Esophagus muscularis mucosa (tissue), 4 donors: ENCODE measurements around the gene PIP5K1B. TPM values are rescaled to one million over a fixed set of nuclear protein-coding genes. Genes with fewer than 3 reads are reported as not detected.

ENCODE experiments used
- DNase-seq: peaks from one replicate; pipeline ENCODE4 v3.0.0-alpha.2; 2017; ENCODE audit errors: extremely low spot score
- H3K27ac ChIP-seq, 4 donors: fragments of 200-600 bp; sonication (generic); replicated peaks in 1 of 4; 1 replicate in 3 of 4; 2 replicates in 1 of 4; pipeline ENCODE4 v1.5.1; 2016 to 2019; ENCODE audit warnings: mild to moderate bottlenecking in 1 of 4
- H3K27me3 ChIP-seq, 4 donors: fragments of 200-600 bp; sonication (generic); one replicate each; pipeline versions ENCODE4 v1.5.1 to v1.6.0; 2016 to 2019
- H3K36me3 ChIP-seq, 4 donors: fragments of 200-600 bp; sonication (generic); one replicate each; pipeline ENCODE4 v1.5.1; 2016 to 2019
- H3K4me1 ChIP-seq, 4 donors: fragments of 200-600 bp; sonication (generic); one replicate each; pipeline ENCODE4 v1.5.1; 2016 to 2019
- H3K4me3 ChIP-seq, 4 donors: fragments of 200-600 bp; sonication (generic); 1 replicate in 2 of 4; 2 replicates in 2 of 4; pipeline ENCODE4 v1.5.1; 2016 to 2019; ENCODE audit warnings: mild to moderate bottlenecking in 4 of 4, moderate library complexity in 1 of 4
- H3K9me3 ChIP-seq, 4 donors: fragments of 200-600 bp; sonication (generic); 1 replicate in 3 of 4; 2 replicates in 1 of 4; pipeline ENCODE4 v1.5.1; 2016 to 2019
- EP300 ChIP-seq: sonication (generic); formaldehyde crosslinking; IDR thresholded peaks from one replicate; pipeline ENCODE4 v1.6.1; 2017; ENCODE audit warnings: antibody characterized with exemption
- POLR2A ChIP-seq: fragments of 450-650 bp; IDR thresholded peaks from one replicate; pipeline ENCODE4 v1.6.1; 2017; ENCODE audit warnings: antibody characterized with exemption, moderate library complexity, mild to moderate bottlenecking, low read depth
- POLR2AphosphoS5 ChIP-seq, 2 donors: sonication (generic); formaldehyde crosslinking; IDR thresholded peaks; one replicate each; pipeline ENCODE4 v1.6.1; 2017; ENCODE audit warnings: antibody characterized with exemption in 2 of 2
- WGBS: methylation state at CpG from one replicate; pipeline ENCODE4 v1.1.5; 2018; 5-methylcytosine and 5-hydroxymethylcytosine counted together
- intact Hi-C: fragments of 100-400 bp; cut with DNase I; formaldehyde crosslinking; loops from one replicate; pipeline ENCODE4 v1.15.1; 2023
- total RNA-seq, 4 donors: library from RNA; depleted of rRNA; stranded (reverse); fragments of >200 nt; gene quantifications; one replicate each; pipeline versions ENCODE4 v1.1.0 to v1.2.1, GENCODE V29; 2016
- TF ChIP-seq, protein P1 (sequence below), 3 experiments: fragments of 200-600 bp in 2 of 3; fragments of 450-650 bp in 1 of 3; sonication (generic) in 2 of 3; IDR thresholded peaks; one replicate each; pipeline ENCODE4 v1.5.1; 2017 to 2019; ENCODE audit warnings: antibody characterized with exemption in 3 of 3, mild to moderate bottlenecking in 2 of 3, moderate library complexity in 1 of 3

The PIP5K1B gene
- total RNA-seq, 4 donors from 2014 or later: 0.42 to 1.7 (median 1.2) TPM

DNA sequence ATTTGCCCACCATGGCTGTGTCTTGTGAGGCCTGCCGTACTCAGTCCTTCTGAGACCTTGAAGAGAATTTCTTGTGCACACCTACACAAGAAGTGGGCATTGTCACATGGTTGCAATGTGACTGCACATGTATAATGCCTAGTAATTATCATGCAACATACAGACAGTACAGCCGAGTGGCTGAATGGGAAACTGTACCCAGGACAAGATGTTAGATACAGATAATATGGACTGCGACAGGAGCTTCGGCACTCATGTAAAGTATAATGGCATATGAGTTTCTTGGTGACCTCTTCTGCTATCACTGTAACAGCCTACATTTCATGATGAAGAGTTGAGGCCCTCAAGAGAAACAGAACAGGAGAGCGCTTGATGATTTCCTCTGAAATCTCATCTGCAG, 313.7 kb downstream of the PIP5K1B start:
- Histone ChIP-seq H3K36me3 (no peaks in the 10 kb centered on the region), H3K27ac (no peak overlapping the region), H3K4me1 (peaks cover 5 to 15% (median 11%) of the 10 kb centered on the region in 4 donors), H3K27me3 (no peaks in the 10 kb centered on the region), H3K9me3 (no peaks in the 10 kb centered on the region), H3K4me3 (no peak overlapping the region)
- intact Hi-C loops: no loop called here
- 80% methylated on average over 5 of the region's 5 CpGs for WGBS
- DNase-seq: no peak
- no peak for TF ChIP-seq EP300
- no peak for TF ChIP-seq POLR2A
- TF ChIP-seq, protein P1, sequence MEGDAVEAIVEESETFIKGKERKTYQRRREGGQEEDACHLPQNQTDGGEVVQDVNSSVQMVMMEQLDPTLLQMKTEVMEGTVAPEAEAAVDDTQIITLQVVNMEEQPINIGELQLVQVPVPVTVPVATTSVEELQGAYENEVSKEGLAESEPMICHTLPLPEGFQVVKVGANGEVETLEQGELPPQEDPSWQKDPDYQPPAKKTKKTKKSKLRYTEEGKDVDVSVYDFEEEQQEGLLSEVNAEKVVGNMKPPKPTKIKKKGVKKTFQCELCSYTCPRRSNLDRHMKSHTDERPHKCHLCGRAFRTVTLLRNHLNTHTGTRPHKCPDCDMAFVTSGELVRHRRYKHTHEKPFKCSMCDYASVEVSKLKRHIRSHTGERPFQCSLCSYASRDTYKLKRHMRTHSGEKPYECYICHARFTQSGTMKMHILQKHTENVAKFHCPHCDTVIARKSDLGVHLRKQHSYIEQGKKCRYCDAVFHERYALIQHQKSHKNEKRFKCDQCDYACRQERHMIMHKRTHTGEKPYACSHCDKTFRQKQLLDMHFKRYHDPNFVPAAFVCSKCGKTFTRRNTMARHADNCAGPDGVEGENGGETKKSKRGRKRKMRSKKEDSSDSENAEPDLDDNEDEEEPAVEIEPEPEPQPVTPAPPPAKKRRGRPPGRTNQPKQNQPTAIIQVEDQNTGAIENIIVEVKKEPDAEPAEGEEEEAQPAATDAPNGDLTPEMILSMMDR (IDR thresholded peaks at IDR 0.05): no peak
- TF ChIP-seq POLR2AphosphoS5 (IDR thresholded peaks at IDR 0.05): no peak

DNA sequence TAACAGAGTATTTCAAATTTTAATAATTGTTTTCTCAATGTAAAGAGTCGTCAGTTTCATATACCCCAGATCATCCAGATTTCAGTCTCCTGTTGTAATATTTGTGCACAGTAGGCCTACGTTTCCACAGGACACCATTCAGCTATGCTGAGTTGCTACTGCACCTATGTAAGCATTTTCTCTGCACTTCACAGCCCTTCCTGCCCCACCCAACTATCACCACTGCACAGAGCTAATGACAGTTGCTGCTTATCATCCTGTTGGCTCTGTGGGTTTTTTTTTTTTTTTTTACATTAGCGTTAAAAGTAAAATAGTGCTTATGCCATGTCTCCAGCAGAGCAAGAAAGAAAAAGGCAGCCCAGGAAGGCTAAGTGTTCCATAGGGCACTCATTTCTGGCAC, 314.8 kb downstream of the PIP5K1B start:
- DNase-seq: no peak
- Histone ChIP-seq H3K9me3 (no peaks in the 10 kb centered on the region), H3K4me3 (no peak overlapping the region), H3K36me3 (no peaks in the 10 kb centered on the region), H3K27ac (no peak overlapping the region), H3K4me1 (peaks cover 5 to 15% (median 11%) of the 10 kb centered on the region in 4 donors), H3K27me3 (no peaks in the 10 kb centered on the region)
- intact Hi-C loops: no loop called here
- TF ChIP-seq POLR2AphosphoS5 (IDR thresholded peaks at IDR 0.05) (no peak), POLR2A (no peak), EP300 (no peak)
- TF ChIP-seq, protein P1 (IDR thresholded peaks at IDR 0.05): no peak
- WGBS: 41% methylated on average over 3 of the region's 3 CpGs

DNA sequence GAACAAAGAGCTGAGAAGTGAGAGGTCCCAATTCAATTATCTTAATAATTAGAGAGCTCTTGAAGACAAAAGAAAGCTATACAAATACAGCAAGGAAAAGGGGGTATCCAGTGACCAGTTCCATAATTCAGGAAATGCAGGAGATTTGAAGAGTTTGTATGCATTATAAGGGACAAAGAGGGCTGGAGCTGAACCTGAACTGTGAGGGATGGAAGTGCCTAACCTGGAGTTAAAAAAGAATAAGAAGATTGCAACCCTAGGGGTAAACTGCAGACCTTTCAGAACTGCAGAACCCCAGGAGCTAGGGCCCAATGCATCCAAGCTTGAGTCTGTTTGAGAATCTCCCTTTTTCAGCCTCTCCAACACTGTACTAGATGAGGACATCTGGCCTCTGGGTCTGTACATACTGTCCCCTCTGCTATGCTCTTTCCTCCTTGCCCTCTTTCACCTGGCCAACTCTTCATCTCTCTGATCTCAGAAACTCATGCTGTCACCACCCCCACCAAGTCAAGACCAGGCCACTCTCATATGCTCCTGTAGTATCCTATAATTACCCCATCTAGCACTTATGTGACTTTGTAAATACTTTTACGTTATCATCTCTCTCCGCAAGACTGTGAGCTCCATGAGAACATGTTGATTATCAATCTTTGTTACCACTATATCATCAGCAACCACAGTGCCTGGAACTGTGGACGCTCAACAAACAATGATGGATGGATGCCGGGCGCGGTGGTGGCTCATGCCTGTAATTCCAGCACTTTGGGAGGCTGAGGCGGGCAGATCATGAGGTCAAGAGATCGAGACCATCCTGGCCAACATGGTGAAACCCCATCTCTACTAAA, 315.5 kb downstream of the PIP5K1B start:
- H3K4me1 ChIP-seq: peaks cover 5 to 15% (median 11%) of the 10 kb centered on the region in 4 donors
- H3K27me3 ChIP-seq: peaks cover 0 to 4% (median 0%) of the 10 kb centered on the region in 4 donors
- H3K27ac ChIP-seq: no peak overlapping the region
- no peaks in the 10 kb centered on the region for H3K36me3 ChIP-seq
- intact Hi-C loops: no loop called here
- 87% methylated on average over 8 of the region's 8 CpGs for WGBS
- TF ChIP-seq, protein P1 (IDR thresholded peaks at IDR 0.05): no peak
- DNase-seq: no peak
- H3K9me3 ChIP-seq: no peaks in the 10 kb centered on the region
- H3K4me3 ChIP-seq: no peak overlapping the region

DNA sequence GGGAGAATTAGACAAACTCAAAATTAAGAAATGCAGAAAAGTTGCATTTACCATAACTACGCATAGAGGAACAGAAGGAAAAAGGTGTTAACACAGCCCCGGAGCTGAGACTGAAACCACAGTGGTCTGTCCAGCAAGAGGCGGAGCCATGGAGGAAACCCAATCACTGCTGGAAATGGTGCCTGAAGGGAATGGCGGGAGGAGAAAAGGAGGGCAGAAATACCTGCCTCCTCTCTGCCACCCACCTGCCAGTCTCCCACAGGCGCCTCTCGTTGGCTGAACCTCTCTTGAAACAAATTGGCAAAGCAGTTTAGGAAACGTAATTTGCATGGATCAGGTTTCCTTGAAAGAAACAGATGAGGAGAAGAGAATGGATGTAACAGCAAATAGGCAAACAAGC, 318.6 kb downstream of the PIP5K1B start:
- peak overlapping the region in 1 of 4 donors; percentile 3 for H3K4me3 ChIP-seq
- TF ChIP-seq POLR2A (no peak), POLR2AphosphoS5 (IDR thresholded peaks at IDR 0.05) (no peak), EP300 (no peak)
- TF ChIP-seq, protein P1 (IDR thresholded peaks at IDR 0.05): no peak
- intact Hi-C loops: no loop called here
- no peaks in the 10 kb centered on the region for H3K9me3 ChIP-seq
- H3K27me3 ChIP-seq: peaks cover 0 to 4% (median 0%) of the 10 kb centered on the region in 4 donors
- no peaks in the 10 kb centered on the region for H3K4me1 ChIP-seq
- no peak overlapping the region for H3K27ac ChIP-seq
- no peaks in the 10 kb centered on the region for H3K36me3 ChIP-seq
- 57% methylated on average over 7 of the region's 7 CpGs for WGBS
- no peak for DNase-seq
